ENCODE measurements around the gene DAB2. TPM values are rescaled to one million over a fixed set of nuclear protein-coding genes. Genes with fewer than 3 reads are reported as not detected.

DAB2 gene
- total and polyA plus RNA-seq, 8 donors: 96.8 to 162 (median 120) TPM

GRCh38 chr5:39360471-39361111 is 64.2 kb downstream of the DAB2 start:
- H3K36me3 ChIP-seq: no peaks in the 10 kb centered on the region
- ATAC-seq (no peak), DNase-seq (no peak)
- no peaks in the 10 kb centered on the region for H3K4me1 ChIP-seq
- TF ChIP-seq, protein P1, sequence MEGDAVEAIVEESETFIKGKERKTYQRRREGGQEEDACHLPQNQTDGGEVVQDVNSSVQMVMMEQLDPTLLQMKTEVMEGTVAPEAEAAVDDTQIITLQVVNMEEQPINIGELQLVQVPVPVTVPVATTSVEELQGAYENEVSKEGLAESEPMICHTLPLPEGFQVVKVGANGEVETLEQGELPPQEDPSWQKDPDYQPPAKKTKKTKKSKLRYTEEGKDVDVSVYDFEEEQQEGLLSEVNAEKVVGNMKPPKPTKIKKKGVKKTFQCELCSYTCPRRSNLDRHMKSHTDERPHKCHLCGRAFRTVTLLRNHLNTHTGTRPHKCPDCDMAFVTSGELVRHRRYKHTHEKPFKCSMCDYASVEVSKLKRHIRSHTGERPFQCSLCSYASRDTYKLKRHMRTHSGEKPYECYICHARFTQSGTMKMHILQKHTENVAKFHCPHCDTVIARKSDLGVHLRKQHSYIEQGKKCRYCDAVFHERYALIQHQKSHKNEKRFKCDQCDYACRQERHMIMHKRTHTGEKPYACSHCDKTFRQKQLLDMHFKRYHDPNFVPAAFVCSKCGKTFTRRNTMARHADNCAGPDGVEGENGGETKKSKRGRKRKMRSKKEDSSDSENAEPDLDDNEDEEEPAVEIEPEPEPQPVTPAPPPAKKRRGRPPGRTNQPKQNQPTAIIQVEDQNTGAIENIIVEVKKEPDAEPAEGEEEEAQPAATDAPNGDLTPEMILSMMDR (IDR thresholded peaks at IDR 0.05): no peak
- H3K27ac ChIP-seq: no peak overlapping the region
- no peaks in the 10 kb centered on the region for H3K9me3 ChIP-seq
- intact Hi-C loops (cut with DNase I): no loop called here
- no peak overlapping the region for H3K4me3 ChIP-seq
- no peaks in the 10 kb centered on the region for H3K27me3 ChIP-seq

GRCh38 chr5:39356263-39356662 is 68.5 kb downstream of the DAB2 start:
- ATAC-seq (no peak), DNase-seq (no peak)
- TF ChIP-seq, protein P1 (IDR thresholded peaks at IDR 0.05): no peak
- no peaks in the 10 kb centered on the region for H3K27me3 ChIP-seq
- peaks cover 0 to 12% of the 10 kb centered on the region in 2 donors for H3K9me3 ChIP-seq
- intact Hi-C loops (cut with DNase I): no loop called here
- no peaks in the 10 kb centered on the region for H3K36me3 ChIP-seq
- no peak overlapping the region for H3K27ac ChIP-seq
- H3K4me1 ChIP-seq: no peaks in the 10 kb centered on the region
- no peak overlapping the region for H3K4me3 ChIP-seq

DNA sequence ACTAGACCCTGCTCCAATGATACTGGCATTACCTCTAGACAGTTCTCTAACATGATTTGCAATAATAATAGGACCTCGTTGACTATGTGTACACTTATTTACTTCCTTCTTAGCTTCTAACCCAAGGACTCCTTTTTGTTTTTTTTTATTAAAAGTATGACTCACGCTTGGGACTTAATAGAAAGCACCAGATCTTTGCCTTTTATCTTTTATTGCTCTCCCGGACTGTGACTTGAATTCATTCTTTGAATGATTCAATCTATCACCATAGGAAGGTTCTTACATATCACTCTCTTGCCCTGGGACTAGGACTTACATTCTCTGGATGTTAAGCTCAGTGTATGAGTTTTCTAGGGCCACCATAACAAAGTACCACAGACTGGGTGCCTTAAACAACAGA is 69.5 kb downstream of the DAB2 start:
- no peak for ATAC-seq
- Histone ChIP-seq H3K4me1 (no peaks in the 10 kb centered on the region), H3K27ac (no peak overlapping the region), H3K4me3 (no peak overlapping the region), H3K27me3 (no peaks in the 10 kb centered on the region), H3K36me3 (no peaks in the 10 kb centered on the region), H3K9me3 (peaks cover 0 to 17% of the 10 kb centered on the region in 2 donors)
- intact Hi-C loops (cut with DNase I): no loop called here
- TF ChIP-seq, protein P1 (IDR thresholded peaks at IDR 0.05): no peak
- no peak for DNase-seq

GRCh38 chr5:39353717-39354399 is 70.9 kb downstream of the DAB2 start:
- intact Hi-C loops (cut with DNase I): no loop called here
- peaks cover 0 to 17% of the 10 kb centered on the region in 2 donors for H3K9me3 ChIP-seq
- no peak for ATAC-seq

GRCh38 chr5:39352951-39353350 is 71.8 kb downstream of the DAB2 start:
- Histone ChIP-seq H3K4me1 (no peaks in the 10 kb centered on the region), H3K9me3 (peaks cover 0 to 17% of the 10 kb centered on the region in 2 donors), H3K36me3 (no peaks in the 10 kb centered on the region), H3K27me3 (no peaks in the 10 kb centered on the region), H3K27ac (no peak overlapping the region), H3K4me3 (no peak overlapping the region)
- intact Hi-C loops (cut with DNase I): no loop called here
- DNase-seq (no peak), ATAC-seq (no peak)
- TF ChIP-seq, protein P1 (IDR thresholded peaks at IDR 0.05): no peak

More at GRCh38 chr5:39353717-39354399, 70.9 kb downstream of the DAB2 start:
- Histone ChIP-seq H3K27ac (no peak overlapping the region), H3K4me1 (no peaks in the 10 kb centered on the region), H3K4me3 (no peak overlapping the region), H3K27me3 (no peaks in the 10 kb centered on the region), H3K36me3 (no peaks in the 10 kb centered on the region)
- TF ChIP-seq, protein P1 (IDR thresholded peaks at IDR 0.05): no peak
- no peak for DNase-seq

Data from left lung (tissue), 10 donors.